ENCODE data around the gene CADPS.

CADPS gene

GRCh38 chr3:62376906-62377877 lies 498.0 kb downstream of the CADPS start:
- DNase-seq (ENCODE audit: low spot score) = no peak
- no peak for FAIRE-seq

- DNase-seq (ENCODE audit: low spot score) (no peak), FAIRE-seq (no peak)
Measured at GRCh38 chr3:62376454-62376720, 498.8 kb downstream of the CADPS start.

- FAIRE-seq = no peak
- DNase-seq (ENCODE audit: low spot score) = no peak
Measured at GRCh38 chr3:62375655-62376453, 499.4 kb downstream of the CADPS start.

- no peak for DNase-seq (ENCODE audit: low spot score)
- FAIRE-seq = no peak
Measured at GRCh38 chr3:62374341-62375218, 500.6 kb downstream of the CADPS start.

- DNase-seq (ENCODE audit: low spot score) (no peak), FAIRE-seq (no peak)
Measured at GRCh38 chr3:62373714-62374333, 501.4 kb downstream of the CADPS start.

GRCh38 chr3:62373215-62373614 lies 502.0 kb downstream of the CADPS start, which contains the start of gene FEZF2:
Gene FEZF2, minus strand, starts transcription at chr3:62373550. Its CDS starts 682 bp downstream, at chr3:62372868.
- DNase-seq (ENCODE audit: low spot score) = no peak
- no peak for FAIRE-seq

- DNase-seq (ENCODE audit: low spot score) (no peak), FAIRE-seq (no peak)
Measured at GRCh38 chr3:62372621-62373041, 502.6 kb downstream of the CADPS start.

GRCh38 chr3:62371720-62372591 lies 503.3 kb downstream of the CADPS start:
- no peak for DNase-seq (ENCODE audit: low spot score)
- no peak for FAIRE-seq

- no peak for DNase-seq (ENCODE audit: low spot score)
- FAIRE-seq = no peak
Measured at GRCh38 chr3:62370858-62371719, 504.1 kb downstream of the CADPS start.

GRCh38 chr3:62370112-62370857 lies 504.9 kb downstream of the CADPS start:
- FAIRE-seq (no peak), DNase-seq (ENCODE audit: low spot score) (no peak)

- no peak for FAIRE-seq
- DNase-seq (ENCODE audit: low spot score) = no peak
Measured at GRCh38 chr3:62369476-62369743, 505.8 kb downstream of the CADPS start.

GRCh38 chr3:62368705-62369475 lies 506.3 kb downstream of the CADPS start:
- FAIRE-seq (no peak), DNase-seq (ENCODE audit: low spot score) (no peak)

GRCh38 chr3:62368290-62368704 lies 506.9 kb downstream of the CADPS start:
- DNase-seq (ENCODE audit: low spot score) (no peak), FAIRE-seq (no peak)

GRCh38 chr3:62367763-62368195 lies 507.4 kb downstream of the CADPS start:
- no peak for DNase-seq (ENCODE audit: low spot score)
- FAIRE-seq = no peak

GRCh38 chr3:62366126-62366484 lies 509.1 kb downstream of the CADPS start:
- DNase-seq (ENCODE audit: low spot score) (no peak), FAIRE-seq (no peak)

GRCh38 chr3:62365391-62366125 lies 509.7 kb downstream of the CADPS start:
- DNase-seq (ENCODE audit: low spot score) = no peak
- FAIRE-seq = no peak

- FAIRE-seq (no peak), DNase-seq (ENCODE audit: low spot score) (no peak)
Measured at GRCh38 chr3:62364191-62364590, 511.0 kb downstream of the CADPS start.
